GM21717 (cell line): ENCODE data around the gene UNK.

Experiments used
- ATAC-seq: cut with Tn5 transposase; IDR thresholded peaks from one replicate; pipeline ENCODE4 v1.9.1; 2021; ENCODE audit warnings: mild to moderate bottlenecking, moderate library complexity; ENCODE audit not compliant: unreplicated experiment

UNK gene

DNA sequence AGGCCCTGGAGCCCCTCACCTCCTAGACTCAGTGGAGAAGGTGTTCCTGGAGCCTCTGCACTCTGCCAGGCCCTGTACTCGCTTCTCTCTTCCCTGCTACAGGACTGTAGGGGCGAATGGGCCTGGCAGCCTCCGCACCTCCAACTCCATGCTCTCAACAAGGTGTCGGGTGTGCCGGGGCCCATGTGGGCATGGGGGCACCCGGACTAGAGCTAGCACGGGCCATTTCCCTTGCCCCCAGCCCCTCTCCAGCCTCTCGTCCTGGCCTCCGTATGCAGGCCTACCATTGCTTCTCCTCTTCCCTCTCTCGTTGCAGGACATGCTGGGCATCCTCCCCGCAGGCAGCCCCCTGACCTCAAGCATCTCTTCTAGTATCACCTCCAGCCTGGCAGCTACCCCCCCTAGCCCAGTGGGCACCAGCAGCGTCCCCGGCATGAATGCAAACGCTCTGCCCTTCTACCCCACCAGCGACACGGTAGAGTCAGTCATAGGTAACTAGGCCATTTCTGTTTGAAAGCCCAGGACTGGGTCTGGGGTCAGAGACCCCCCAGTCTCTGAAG lies 33.8 kb downstream of the UNK start:
- no peak for ATAC-seq

DNA sequence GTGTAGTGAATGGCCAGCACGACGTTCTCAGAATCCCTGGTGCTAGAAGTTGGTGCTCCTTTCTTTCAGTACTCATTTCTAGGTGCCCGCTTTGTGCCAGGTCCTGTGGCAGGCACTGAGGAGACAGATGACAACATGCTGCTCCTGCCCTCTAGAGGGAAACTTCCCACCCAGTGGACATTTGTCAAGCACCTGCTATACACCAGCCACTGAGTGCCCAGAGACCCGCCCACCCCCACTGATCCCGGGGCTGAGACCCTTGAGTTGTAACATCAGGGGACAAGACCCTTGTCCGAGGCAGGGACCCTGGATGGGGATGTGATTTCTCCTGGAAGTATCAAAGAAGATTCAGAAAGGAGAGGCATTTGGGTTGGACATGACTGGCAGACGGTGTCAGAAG lies 34.5 kb downstream of the UNK start:
- ATAC-seq, result no peak

DNA sequence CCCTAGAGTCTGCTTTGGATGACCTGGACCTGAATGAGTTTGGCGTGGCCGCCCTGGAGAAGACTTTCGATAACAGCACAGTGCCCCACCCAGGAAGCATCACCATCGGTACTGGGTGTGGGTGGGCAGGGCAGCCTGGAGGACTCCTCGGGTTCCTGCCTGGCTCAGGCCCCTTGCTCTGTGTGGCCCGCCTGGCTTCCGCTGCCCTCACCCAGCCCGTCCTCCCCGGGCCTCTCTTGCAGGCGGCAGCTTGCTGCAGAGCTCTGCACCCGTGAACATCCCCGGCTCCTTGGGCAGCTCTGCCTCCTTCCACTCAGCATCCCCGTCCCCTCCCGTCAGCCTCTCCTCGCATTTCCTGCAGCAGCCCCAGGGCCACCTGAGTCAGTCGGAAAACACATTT lies 35.1 kb downstream of the UNK start:
- no peak for ATAC-seq

GRCh38 chr17:75820094-75821080 lies 35.8 kb downstream of the UNK start:
- no peak for ATAC-seq

DNA sequence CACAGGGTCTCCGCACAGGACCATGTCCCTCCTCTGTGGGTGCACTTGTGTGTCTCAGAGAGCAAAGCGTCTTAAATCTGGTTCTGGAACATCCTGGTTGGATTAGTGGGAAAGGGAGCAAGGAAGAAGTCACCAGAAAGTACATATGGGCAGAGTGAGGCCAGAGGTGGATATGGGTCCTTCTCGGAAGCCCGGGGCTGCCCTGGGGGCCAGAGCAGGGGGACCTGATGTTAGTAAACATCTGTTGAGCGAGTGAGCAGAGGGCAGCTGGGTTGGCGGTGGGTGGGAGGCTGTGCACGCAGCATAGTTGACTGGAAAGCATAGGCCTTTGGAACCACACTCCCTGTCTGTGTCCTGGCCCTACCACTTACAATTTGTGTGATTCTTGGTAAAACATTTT lies 36.9 kb downstream of the UNK start:
- ATAC-seq, result no peak

- no peak for ATAC-seq
These were observed 37.7 kb downstream of the UNK start for GRCh38 chr17:75822119-75822799.

DNA sequence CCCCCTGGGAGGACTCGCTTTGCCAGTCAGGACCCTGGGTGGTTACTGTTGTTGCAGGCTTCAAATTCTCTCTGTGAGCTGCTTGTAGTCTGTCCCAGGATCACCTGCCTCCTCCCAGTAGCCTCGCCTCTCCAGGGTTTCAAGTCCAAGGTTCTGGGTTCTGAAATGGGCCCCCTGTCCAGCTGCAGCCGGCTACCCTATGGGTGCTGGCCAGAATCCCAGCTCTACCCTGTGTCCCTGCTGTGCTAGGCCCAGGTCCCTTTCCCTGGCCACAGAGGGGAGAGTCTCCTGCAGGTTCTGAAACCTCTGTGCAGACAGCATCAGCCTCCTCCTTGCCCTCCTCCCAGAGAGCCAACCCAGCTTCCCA lies 38.2 kb downstream of the UNK start:
- no peak for ATAC-seq

DNA sequence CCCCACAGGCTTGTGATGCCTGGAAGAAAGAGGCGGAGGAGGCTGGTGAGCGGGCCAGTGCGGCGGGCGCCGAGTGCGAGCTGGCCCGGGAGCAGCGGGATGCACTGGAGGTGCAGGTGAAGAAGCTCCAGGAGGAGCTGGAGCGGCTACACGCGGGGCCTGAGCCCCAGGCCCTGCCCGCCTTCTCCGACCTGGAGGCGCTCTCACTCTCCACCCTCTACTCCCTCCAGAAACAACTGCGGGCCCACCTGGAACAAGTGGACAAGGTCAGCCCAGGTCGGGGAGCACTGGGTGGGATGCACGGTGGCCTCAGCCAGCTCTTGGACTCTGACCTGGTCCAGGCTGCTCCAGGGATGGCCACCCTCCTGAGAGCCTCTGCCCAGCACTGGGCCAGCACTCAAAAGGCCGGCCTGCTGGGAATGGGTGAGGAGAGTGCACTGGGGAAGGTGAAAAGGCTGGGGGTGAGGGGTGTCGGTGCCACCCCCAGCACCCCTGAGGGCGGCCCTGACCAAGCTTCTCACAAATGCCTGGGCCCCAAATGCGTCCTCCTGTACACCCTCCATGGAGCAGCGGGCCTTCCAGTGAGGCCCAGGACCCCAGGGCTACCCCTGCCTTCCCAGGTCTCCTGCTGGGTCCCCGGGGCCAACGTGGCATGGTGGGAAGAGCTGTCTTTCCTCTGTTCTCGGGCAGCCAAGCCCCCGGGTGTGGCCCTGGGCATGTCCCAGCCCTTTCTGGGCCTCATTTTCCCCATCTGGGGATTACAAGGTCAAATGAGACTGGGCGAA lies 38.8 kb downstream of the UNK start:
- no peak for ATAC-seq

GRCh38 chr17:75824050-75824552 lies 39.5 kb downstream of the UNK start:
- ATAC-seq, result no peak

- no peak for ATAC-seq
These were observed 40.1 kb downstream of the UNK start for GRCh38 chr17:75824666-75825065.

DNA sequence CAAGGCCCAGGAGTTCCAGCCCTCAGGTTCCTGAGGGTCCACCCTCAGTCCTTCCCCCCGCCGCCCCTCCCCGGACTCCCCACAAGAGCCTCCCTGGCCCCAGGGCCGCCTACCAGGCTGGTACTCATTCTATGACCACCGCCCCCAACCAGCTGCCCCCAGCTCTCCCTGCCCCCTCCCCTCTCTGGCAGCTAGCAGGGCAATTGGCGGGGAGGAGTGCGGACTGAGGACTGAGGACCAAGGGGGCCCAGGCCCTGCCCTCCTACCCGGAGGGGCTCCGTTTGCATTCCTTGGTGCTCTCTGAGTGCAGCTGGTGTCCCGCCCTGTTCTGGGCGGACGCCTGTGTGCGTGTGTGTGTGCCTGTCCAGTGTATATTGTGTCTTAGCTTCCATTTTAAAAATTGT lies 40.5 kb downstream of the UNK start:
- ATAC-seq, result no peak

GRCh38 chr17:75825748-75826370 lies 41.3 kb downstream of the UNK start:
- ATAC-seq, result no peak

GRCh38 chr17:75826561-75827307 lies 42.1 kb downstream of the UNK start:
- ATAC-seq, result no peak

- ATAC-seq, result no peak
These were observed 42.9 kb downstream of the UNK start for GRCh38 chr17:75827308-75828075.

DNA sequence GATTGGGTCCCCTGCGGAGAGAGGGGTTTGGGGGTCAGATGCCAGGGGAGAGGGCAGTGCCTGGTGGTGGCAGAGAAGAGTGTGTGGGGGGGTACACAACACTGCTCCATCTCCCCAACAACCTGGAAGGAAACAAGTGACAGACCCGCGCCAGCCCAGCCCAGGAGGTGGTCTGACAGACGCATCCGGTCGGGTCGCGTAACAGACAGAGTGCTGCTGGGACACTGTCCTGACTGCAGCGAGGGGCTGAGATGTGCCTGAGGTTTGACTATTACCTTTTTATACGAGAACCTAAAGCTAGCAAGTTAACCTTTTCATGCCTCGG lies 43.4 kb downstream of the UNK start:
- ATAC-seq, result no peak

- ATAC-seq, result no peak
These were observed 44.1 kb downstream of the UNK start for GRCh38 chr17:75828741-75829140.

- ATAC-seq, result no peak
These were observed 45.1 kb downstream of the UNK start for GRCh38 chr17:75829747-75830146.

DNA sequence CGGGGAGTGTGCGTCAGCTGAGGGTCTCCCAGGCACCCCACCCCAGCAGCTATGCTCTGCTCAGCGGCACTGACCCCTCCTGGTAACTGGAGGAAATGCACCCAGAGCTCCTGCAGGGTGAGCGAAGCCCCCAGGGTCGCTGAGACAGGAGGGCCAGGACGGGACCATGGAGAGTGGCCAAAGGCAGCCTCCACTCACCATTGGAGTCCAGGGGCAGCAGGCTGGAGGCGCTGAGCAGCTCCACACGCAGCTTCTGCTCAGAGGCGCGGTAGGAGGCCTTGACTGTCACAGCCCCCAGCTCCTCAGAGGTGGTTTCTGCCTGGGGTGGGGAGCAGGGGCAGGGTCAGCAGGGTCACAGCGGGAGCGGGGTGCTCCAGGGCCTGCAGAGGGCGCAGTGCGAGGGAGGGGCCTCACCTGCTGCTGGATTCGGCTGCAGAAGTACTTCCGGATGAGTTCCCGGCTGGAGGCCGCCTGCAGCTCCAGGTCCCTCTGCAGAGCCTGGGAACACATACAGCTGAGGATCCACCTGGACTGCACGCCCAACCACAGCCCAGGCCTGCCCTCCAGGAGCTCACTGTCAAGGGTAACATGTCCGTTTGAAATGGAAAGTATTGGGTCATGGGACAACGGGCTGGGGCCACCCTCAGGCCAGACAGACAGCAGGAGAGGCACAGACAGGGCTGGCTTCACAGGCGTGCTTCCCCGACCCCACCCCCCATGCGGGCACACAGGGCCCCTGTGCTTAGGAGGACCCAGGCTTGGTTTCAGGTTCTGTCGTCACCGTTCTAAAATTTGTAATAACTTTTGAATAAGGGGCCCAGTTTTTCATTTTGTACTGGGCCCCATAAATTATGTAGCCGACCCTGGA lies 45.8 kb downstream of the UNK start:
- no peak for ATAC-seq
